ENCODE data around the gene FOXD4L3. TPM values are rescaled to one million over a fixed set of nuclear protein-coding genes. Genes with fewer than 3 reads are reported as not detected.
"Not testable (repeated sequence)": the region's sequence is repeated elsewhere in the genome, so short reads cannot be mapped to it uniquely, and the experiment has no call there.

FOXD4L3 gene
- total RNA-seq, 1 experiment from 2014 or later, result not detected

DNA sequence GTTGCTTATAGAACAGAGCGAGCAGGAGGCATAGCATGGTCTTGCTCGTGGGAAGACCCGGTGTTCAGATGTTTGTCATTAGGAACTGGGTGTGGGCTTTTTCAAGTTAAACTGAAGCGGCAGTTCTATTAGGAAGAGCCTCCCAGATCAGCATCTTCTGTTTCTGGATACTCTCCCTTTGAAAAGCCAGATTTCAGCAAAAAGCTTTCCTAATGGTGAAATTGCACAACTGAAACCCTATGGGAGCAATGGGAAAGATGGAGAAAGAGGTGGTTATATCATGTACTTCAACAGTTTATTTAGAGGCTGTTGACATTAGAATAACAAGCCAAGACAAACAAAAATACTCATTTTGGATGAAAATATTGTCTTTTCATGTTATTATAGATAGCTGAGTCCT lies 41.3 kb downstream of the FOXD4L3 start:
- not testable (repeated sequence) for DNase-seq (ENCODE audit: low read depth)

DNA sequence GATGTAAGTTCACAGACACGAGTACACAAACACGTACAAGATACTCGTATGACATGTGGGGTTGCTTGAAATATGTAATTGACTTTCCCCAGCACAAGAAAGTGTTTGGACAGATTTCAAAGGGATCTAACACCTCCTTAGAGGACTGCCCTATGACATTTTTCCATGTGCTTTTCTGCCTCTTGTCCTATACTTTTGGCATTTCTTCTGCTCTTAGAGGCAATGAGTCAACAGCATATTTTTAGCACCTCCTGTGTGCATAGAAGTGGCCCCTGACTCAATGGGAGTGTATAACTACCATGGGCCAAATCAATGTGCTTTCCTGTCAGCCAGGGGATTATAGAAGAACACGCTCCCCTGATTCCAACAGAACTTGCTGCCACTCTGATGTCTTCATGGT lies 49.0 kb downstream of the FOXD4L3 start:
- not testable (repeated sequence) for DNase-seq (ENCODE audit: low read depth)

Other genes with a start within 250 kb of the FOXD4L3 start
- gene ZNG1C, start 60.9 kb upstream of the FOXD4L3 start, total RNA-seq (2014; rRNA removed; shearing (Covaris generic)), result 32.3 and 111 TPM in 2 replicates
- gene PGM5, start 53.7 kb downstream of the FOXD4L3 start, total RNA-seq (2014; rRNA removed; shearing (Covaris generic)), result 0.57 TPM in 1 of 2 replicates, not detected in the other
- gene TMEM252, start 238.0 kb downstream of the FOXD4L3 start, total RNA-seq (2014; rRNA removed; shearing (Covaris generic)), result not detected in 2 replicates